Left hindlimb (tissue), 1 donor: ENCODE data around the gene CLN6.
"Not testable (repeated sequence)": the region's sequence is repeated elsewhere in the genome, so short reads cannot be mapped to it uniquely, and the experiment has no call there.

ENCODE experiments used
- DNase-seq: peaks from one replicate; pipeline ENCODE4 v3.0.0-alpha.2; 2018

CLN6 gene

GRCh38 chr15:68186671-68187397, 42.7 kb downstream of the CLN6 start:
- DNase-seq = no peak

GRCh38 chr15:68184616-68185480, 44.7 kb downstream of the CLN6 start:
- DNase-seq = no peak

- no peak for DNase-seq
These were observed 45.8 kb downstream of the CLN6 start for GRCh38 chr15:68183616-68184315.

GRCh38 chr15:68177742-68178141, 51.8 kb downstream of the CLN6 start:
- no peak for DNase-seq

GRCh38 chr15:68176601-68177000, 52.9 kb downstream of the CLN6 start:
- no peak for DNase-seq

- DNase-seq = no peak
These were observed 54.0 kb downstream of the CLN6 start for GRCh38 chr15:68175526-68175925.

- no peak for DNase-seq
These were observed 56.4 kb downstream of the CLN6 start for GRCh38 chr15:68173119-68173518.

GRCh38 chr15:68172037-68172436, 57.5 kb downstream of the CLN6 start:
- DNase-seq = not testable (repeated sequence)

- no peak for DNase-seq
These were observed 62.7 kb downstream of the CLN6 start for GRCh38 chr15:68166847-68167246.

- DNase-seq = no peak
These were observed 66.3 kb downstream of the CLN6 start for GRCh38 chr15:68163191-68163590.

GRCh38 chr15:68158046-68158628, 71.4 kb downstream of the CLN6 start:
- DNase-seq = no peak

GRCh38 chr15:68157074-68157473, 72.5 kb downstream of the CLN6 start:
- DNase-seq = no peak
